Prostate gland (tissue), 2 donors: ENCODE measurements around the gene LMTK2.

Experiments
- POLR2A ChIP-seq: fragments of 450-650 bp; IDR thresholded peaks from one replicate; pipeline ENCODE4 v1.6.1; 2016; ENCODE audit warnings: antibody characterized with exemption, mild to moderate bottlenecking
- POLR2AphosphoS5 ChIP-seq: sonication (generic); formaldehyde crosslinking; IDR thresholded peaks from one replicate; pipeline ENCODE4 v1.6.1; 2017; ENCODE audit warnings: antibody characterized with exemption
- TF ChIP-seq, protein P1 (sequence below), 4 experiments: fragments of 200-600 bp in 2 of 4; fragments of 450-650 bp in 2 of 4; sonication (generic) in 2 of 4; IDR thresholded peaks; 1 replicate in 3 of 4; 2 replicates in 1 of 4; pipeline ENCODE4 v1.5.1; 2016 to 2019; ENCODE audit warnings: antibody characterized with exemption in 4 of 4, mild to moderate bottlenecking in 2 of 4, moderate library complexity in 2 of 4

GRCh38 chr7:98091523-98091922, 15.1 kb upstream of the LMTK2 start:
- TF ChIP-seq, protein P1, sequence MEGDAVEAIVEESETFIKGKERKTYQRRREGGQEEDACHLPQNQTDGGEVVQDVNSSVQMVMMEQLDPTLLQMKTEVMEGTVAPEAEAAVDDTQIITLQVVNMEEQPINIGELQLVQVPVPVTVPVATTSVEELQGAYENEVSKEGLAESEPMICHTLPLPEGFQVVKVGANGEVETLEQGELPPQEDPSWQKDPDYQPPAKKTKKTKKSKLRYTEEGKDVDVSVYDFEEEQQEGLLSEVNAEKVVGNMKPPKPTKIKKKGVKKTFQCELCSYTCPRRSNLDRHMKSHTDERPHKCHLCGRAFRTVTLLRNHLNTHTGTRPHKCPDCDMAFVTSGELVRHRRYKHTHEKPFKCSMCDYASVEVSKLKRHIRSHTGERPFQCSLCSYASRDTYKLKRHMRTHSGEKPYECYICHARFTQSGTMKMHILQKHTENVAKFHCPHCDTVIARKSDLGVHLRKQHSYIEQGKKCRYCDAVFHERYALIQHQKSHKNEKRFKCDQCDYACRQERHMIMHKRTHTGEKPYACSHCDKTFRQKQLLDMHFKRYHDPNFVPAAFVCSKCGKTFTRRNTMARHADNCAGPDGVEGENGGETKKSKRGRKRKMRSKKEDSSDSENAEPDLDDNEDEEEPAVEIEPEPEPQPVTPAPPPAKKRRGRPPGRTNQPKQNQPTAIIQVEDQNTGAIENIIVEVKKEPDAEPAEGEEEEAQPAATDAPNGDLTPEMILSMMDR (IDR thresholded peaks at IDR 0.05): no peak
- TF ChIP-seq POLR2AphosphoS5: no peak
- no peak for TF ChIP-seq POLR2A
